Measurements from ENCODE around the gene ARPC5L. TPM values are rescaled to one million over a fixed set of nuclear protein-coding genes. Genes with fewer than 3 reads are reported as not detected.
A peak's percentile ranks its signal among the peaks of the same experiment; 100 is the strongest.
"Not testable (repeated sequence)": the region's sequence is repeated elsewhere in the genome, so short reads cannot be mapped to it uniquely, and the experiment has no call there.

ARPC5L gene
- total RNA-seq, 1 donor from 2014 or later = 7.3 TPM

GRCh38 chr9:124828489-124829333, 33.2 kb upstream of the ARPC5L start:
- Histone ChIP-seq H3K4me1 (ENCODE audit: control insufficient read depth in 3 of 3, insufficient read depth in 3 of 3, low read length in 3 of 3) (peaks cover 13 to 19% (median 15%) of the 10 kb centered on the region in 3 donors), H3K9ac (ENCODE audit: low read depth in 1 of 3, low read length in 3 of 3) (no peak overlapping the region), H3K36me3 (ENCODE audit: control insufficient read depth in 3 of 3, insufficient read depth in 3 of 3, low read length in 3 of 3) (no peaks in the 10 kb centered on the region)

DNA sequence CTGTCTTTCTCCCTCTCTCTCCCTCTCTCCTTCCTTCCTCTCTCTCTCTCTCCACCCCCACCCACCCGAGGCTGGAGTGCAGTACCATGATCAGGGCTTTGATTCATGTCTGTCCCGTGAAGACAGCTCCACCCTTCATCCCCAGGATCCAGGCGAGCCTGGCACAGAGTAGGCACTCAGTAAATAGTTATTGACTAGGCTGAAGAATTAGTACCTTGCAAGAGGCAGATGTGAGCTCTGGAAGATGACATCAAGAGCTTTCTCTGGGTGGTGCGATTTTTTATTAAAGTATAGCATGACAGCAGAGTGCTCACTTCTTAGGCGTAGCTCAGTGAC, 32.6 kb upstream of the ARPC5L start:
- no peak overlapping the region for H3K27ac ChIP-seq (ENCODE audit: low read depth, low read length)
- H3K4me3 ChIP-seq (ENCODE audit: low read length in 3 of 3) = no peak overlapping the region
- H3K4me1 ChIP-seq (ENCODE audit: control insufficient read depth in 3 of 3, insufficient read depth in 3 of 3, low read length in 3 of 3) = peaks cover 13 to 20% (median 15%) of the 10 kb centered on the region in 3 donors

More at GRCh38 chr9:124828489-124829333, 33.2 kb upstream of the ARPC5L start:
- Histone ChIP-seq H3K27ac (ENCODE audit: low read depth, low read length) (no peak overlapping the region), H3K9me3 (ENCODE audit: control insufficient read depth in 3 of 3, low read length in 3 of 3) (peaks cover 0 to 3% (median 0%) of the 10 kb centered on the region in 3 donors), H3K4me3 (ENCODE audit: low read length in 3 of 3) (no peak overlapping the region), H3K27me3 (ENCODE audit: control insufficient read depth in 3 of 3, insufficient read depth in 3 of 3, low read length in 3 of 3) (no peaks in the 10 kb centered on the region)

DNA sequence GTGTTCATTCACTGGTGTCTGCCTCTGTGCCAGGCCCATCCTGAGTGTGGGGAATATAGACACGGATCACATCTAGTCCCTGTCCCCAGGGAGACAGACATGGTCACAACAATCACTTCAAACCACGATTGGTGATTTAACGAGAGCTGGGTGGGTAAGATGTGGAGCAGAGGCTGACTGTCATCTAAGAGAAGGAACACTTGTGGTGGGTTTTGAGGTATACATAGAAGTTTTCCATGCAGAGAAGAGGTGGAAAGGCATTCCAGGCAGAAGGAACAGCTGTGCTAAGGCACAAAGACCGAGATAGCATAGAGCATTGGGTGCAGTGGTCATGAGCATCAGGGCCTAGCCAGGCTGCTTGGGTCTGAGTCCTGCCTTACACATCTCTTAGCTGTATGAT, 31.3 kb upstream of the ARPC5L start:
- no peaks in the 10 kb centered on the region for H3K9me3 ChIP-seq (ENCODE audit: control insufficient read depth in 3 of 3, low read length in 3 of 3)
- no peaks in the 10 kb centered on the region for H3K27me3 ChIP-seq (ENCODE audit: control insufficient read depth in 3 of 3, insufficient read depth in 3 of 3, low read length in 3 of 3)
- no peak overlapping the region for H3K9ac ChIP-seq (ENCODE audit: low read depth in 1 of 3, low read length in 3 of 3)
- peaks cover 23 to 33% (median 27%) of the 10 kb centered on the region in 3 donors for H3K4me1 ChIP-seq (ENCODE audit: control insufficient read depth in 3 of 3, insufficient read depth in 3 of 3, low read length in 3 of 3)
- H3K36me3 ChIP-seq (ENCODE audit: control insufficient read depth in 3 of 3, insufficient read depth in 3 of 3, low read length in 3 of 3) = no peaks in the 10 kb centered on the region
- no peak overlapping the region for H3K27ac ChIP-seq (ENCODE audit: low read depth, low read length)
- H3K4me3 ChIP-seq (ENCODE audit: low read length in 3 of 3) = no peak overlapping the region

More for the DNA sequence above, 32.6 kb upstream of the ARPC5L start:
- no peaks in the 10 kb centered on the region for H3K27me3 ChIP-seq (ENCODE audit: control insufficient read depth in 3 of 3, insufficient read depth in 3 of 3, low read length in 3 of 3)
- H3K36me3 ChIP-seq (ENCODE audit: control insufficient read depth in 3 of 3, insufficient read depth in 3 of 3, low read length in 3 of 3) = no peaks in the 10 kb centered on the region
- peaks cover 0 to 3% (median 0%) of the 10 kb centered on the region in 3 donors for H3K9me3 ChIP-seq (ENCODE audit: control insufficient read depth in 3 of 3, low read length in 3 of 3)
- H3K9ac ChIP-seq (ENCODE audit: low read depth in 1 of 3, low read length in 3 of 3) = no peak overlapping the region

GRCh38 chr9:124831642-124832364, 30.1 kb upstream of the ARPC5L start:
- no peaks in the 10 kb centered on the region for H3K36me3 ChIP-seq (ENCODE audit: control insufficient read depth in 3 of 3, insufficient read depth in 3 of 3, low read length in 3 of 3)
- peak overlapping the region in 2 of 3 donors; percentile 43 to 70 for H3K9ac ChIP-seq (ENCODE audit: low read depth in 1 of 3, low read length in 3 of 3)
- no peaks in the 10 kb centered on the region for H3K9me3 ChIP-seq (ENCODE audit: control insufficient read depth in 3 of 3, low read length in 3 of 3)
- no peaks in the 10 kb centered on the region for H3K27me3 ChIP-seq (ENCODE audit: control insufficient read depth in 3 of 3, insufficient read depth in 3 of 3, low read length in 3 of 3)
- peaks cover 23 to 37% (median 36%) of the 10 kb centered on the region in 3 donors for H3K4me1 ChIP-seq (ENCODE audit: control insufficient read depth in 3 of 3, insufficient read depth in 3 of 3, low read length in 3 of 3)
- H3K27ac ChIP-seq (ENCODE audit: low read depth, low read length) = peak overlapping the region; percentile 73
- H3K4me3 ChIP-seq (ENCODE audit: low read length in 3 of 3) = peak overlapping the region in 1 of 3 donors; percentile 24

- Histone ChIP-seq H3K27ac (ENCODE audit: low read depth, low read length) (peak overlapping the region; percentile 61), H3K36me3 (ENCODE audit: control insufficient read depth in 3 of 3, insufficient read depth in 3 of 3, low read length in 3 of 3) (no peaks in the 10 kb centered on the region), H3K9me3 (ENCODE audit: control insufficient read depth in 3 of 3, low read length in 3 of 3) (no peaks in the 10 kb centered on the region), H3K9ac (ENCODE audit: low read depth in 1 of 3, low read length in 3 of 3) (peak overlapping the region; percentile 47 to 86 (median 51)), H3K4me1 (ENCODE audit: control insufficient read depth in 3 of 3, insufficient read depth in 3 of 3, low read length in 3 of 3) (peaks cover 25 to 40% (median 38%) of the 10 kb centered on the region in 3 donors), H3K4me3 (ENCODE audit: low read length in 3 of 3) (peak overlapping the region in 1 of 3 donors; percentile 65), H3K27me3 (ENCODE audit: control insufficient read depth in 3 of 3, insufficient read depth in 3 of 3, low read length in 3 of 3) (no peaks in the 10 kb centered on the region)
Observed at GRCh38 chr9:124834591-124834990, 27.3 kb upstream of the ARPC5L start.

- Histone ChIP-seq H3K27ac (ENCODE audit: low read depth, low read length) (peak overlapping the region; percentile 61), H3K27me3 (ENCODE audit: control insufficient read depth in 3 of 3, insufficient read depth in 3 of 3, low read length in 3 of 3) (no peaks in the 10 kb centered on the region), H3K4me1 (ENCODE audit: control insufficient read depth in 3 of 3, insufficient read depth in 3 of 3, low read length in 3 of 3) (peaks cover 30 to 45% (median 43%) of the 10 kb centered on the region in 3 donors), H3K9me3 (ENCODE audit: control insufficient read depth in 3 of 3, low read length in 3 of 3) (no peaks in the 10 kb centered on the region), H3K9ac (ENCODE audit: low read depth in 1 of 3, low read length in 3 of 3) (peak overlapping the region; percentile 47 to 86 (median 51)), H3K4me3 (ENCODE audit: low read length in 3 of 3) (peak overlapping the region; percentile 33 to 65 (median 48)), H3K36me3 (ENCODE audit: control insufficient read depth in 3 of 3, insufficient read depth in 3 of 3, low read length in 3 of 3) (no peaks in the 10 kb centered on the region)
Observed at GRCh38 chr9:124835026-124835557, 26.8 kb upstream of the ARPC5L start.

DNA sequence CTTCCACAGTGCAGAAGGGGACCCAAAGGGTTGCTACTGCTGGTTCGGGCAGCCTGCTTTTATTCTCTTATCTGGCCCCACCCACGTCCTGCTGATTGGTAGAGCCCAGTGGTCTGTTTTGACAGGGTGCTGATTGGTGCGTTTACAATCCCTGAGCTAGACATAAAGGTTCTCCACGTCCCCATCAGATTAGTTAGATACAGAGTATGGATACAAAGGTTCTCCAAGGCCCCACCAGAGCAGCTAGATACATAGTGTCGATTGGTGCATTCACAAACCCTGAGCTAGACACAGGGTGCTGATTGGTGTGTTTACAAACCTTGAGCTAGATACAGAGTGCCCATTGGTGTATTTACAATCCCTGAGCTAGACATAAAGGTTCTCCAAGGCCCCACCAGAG, 23.8 kb upstream of the ARPC5L start:
- H3K27ac ChIP-seq (ENCODE audit: low read depth, low read length); H3K4me3 ChIP-seq (ENCODE audit: low read length in 3 of 3); H3K36me3 ChIP-seq (ENCODE audit: control insufficient read depth in 3 of 3, insufficient read depth in 3 of 3, low read length in 3 of 3); H3K27me3 ChIP-seq (ENCODE audit: control insufficient read depth in 3 of 3, insufficient read depth in 3 of 3, low read length in 3 of 3); H3K9me3 ChIP-seq (ENCODE audit: control insufficient read depth in 3 of 3, low read length in 3 of 3); H3K9ac ChIP-seq (ENCODE audit: low read depth in 1 of 3, low read length in 3 of 3): not testable (repeated sequence)
- H3K4me1 ChIP-seq (ENCODE audit: control insufficient read depth in 3 of 3, insufficient read depth in 3 of 3, low read length in 3 of 3) = peaks cover 24 to 36% (median 35%) of the 10 kb centered on the region in 3 donors

DNA sequence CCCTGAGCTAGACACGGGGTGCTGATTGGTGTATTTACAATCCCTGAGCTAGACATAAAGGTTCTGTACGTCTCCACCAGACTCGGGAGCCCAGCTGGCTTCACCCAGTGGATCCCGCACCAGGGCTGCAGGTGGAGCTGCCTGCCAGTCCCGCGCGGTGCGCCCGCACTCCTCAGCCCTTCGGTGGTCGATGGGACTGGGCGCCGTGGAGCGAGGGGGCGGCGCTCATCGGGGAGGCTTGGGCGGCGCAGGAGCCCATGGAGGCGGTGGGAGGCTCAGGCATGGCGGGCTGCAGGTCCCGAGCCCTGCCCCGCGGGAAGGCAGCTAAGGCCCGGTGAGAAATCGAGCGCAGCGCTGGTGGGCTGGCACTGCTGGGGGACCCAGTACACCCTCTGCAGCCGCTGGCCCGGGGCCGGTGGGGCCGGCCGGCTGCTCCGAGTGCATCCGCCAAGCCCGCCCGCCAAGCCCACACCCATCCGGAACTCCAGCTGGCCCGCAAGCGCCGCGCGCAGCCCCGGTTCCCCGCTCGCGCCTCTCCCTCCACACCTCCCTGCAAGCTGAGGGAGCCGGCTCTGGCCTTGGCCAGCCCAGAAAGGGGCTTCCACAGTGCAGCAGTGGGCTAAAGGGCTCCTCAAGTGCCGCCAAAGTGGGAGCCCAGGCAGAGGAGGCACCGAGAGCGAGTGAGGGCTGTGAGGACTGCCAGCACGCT, 23.2 kb upstream of the ARPC5L start:
- H3K36me3 ChIP-seq (ENCODE audit: control insufficient read depth in 3 of 3, insufficient read depth in 3 of 3, low read length in 3 of 3); H3K27me3 ChIP-seq (ENCODE audit: control insufficient read depth in 3 of 3, insufficient read depth in 3 of 3, low read length in 3 of 3); H3K9me3 ChIP-seq (ENCODE audit: control insufficient read depth in 3 of 3, low read length in 3 of 3); H3K27ac ChIP-seq (ENCODE audit: low read depth, low read length); H3K4me3 ChIP-seq (ENCODE audit: low read length in 3 of 3); H3K9ac ChIP-seq (ENCODE audit: low read depth in 1 of 3, low read length in 3 of 3): not testable (repeated sequence)
- peaks cover 24 to 36% (median 35%) of the 10 kb centered on the region in 3 donors for H3K4me1 ChIP-seq (ENCODE audit: control insufficient read depth in 3 of 3, insufficient read depth in 3 of 3, low read length in 3 of 3)

GRCh38 chr9:124839612-124840299, 22.2 kb upstream of the ARPC5L start:
- no peaks in the 10 kb centered on the region for H3K9me3 ChIP-seq (ENCODE audit: control insufficient read depth in 3 of 3, low read length in 3 of 3)
- peak overlapping the region in 1 of 3 donors; percentile 69 for H3K9ac ChIP-seq (ENCODE audit: low read depth in 1 of 3, low read length in 3 of 3)
- peak overlapping the region in 1 of 3 donors; percentile 13 for H3K4me3 ChIP-seq (ENCODE audit: low read length in 3 of 3)
- no peaks in the 10 kb centered on the region for H3K27me3 ChIP-seq (ENCODE audit: control insufficient read depth in 3 of 3, insufficient read depth in 3 of 3, low read length in 3 of 3)
- H3K36me3 ChIP-seq (ENCODE audit: control insufficient read depth in 3 of 3, insufficient read depth in 3 of 3, low read length in 3 of 3) = no peaks in the 10 kb centered on the region
- peak overlapping the region; percentile 49 for H3K27ac ChIP-seq (ENCODE audit: low read depth, low read length)
- H3K4me1 ChIP-seq (ENCODE audit: control insufficient read depth in 3 of 3, insufficient read depth in 3 of 3, low read length in 3 of 3) = peaks cover 22 to 32% (median 30%) of the 10 kb centered on the region in 3 donors
